Stimulated activated CD4-positive, alpha-beta T cell treated with anti-CD3 and anti-CD28 coated beads, Interleukin-4, amount 100 ng/mL, for 4 hours (primary cell): ENCODE data around the gene TBL2.
"Not testable (repeated sequence)": the region's sequence is repeated elsewhere in the genome, so short reads cannot be mapped to it uniquely, and the experiment has no call there.

Source experiments
- DNase-seq, 2 experiments: peaks; one replicate each; pipeline ENCODE4 v3.0.0-alpha.2; 2020

TBL2 gene

GRCh38 chr7:73578342-73579128 lies at the start of gene TBL2:
Gene TBL2, minus strand, starts transcription at chr7:73578579. Its CDS starts 30 bp downstream, at chr7:73578549.
- peak; percentile 98 to 99 for DNase-seq

- no peak for DNase-seq
These were observed 48.4 kb upstream of the TBL2 start for GRCh38 chr7:73626814-73627213.

GRCh38 chr7:73625276-73625675 lies 46.9 kb upstream of the TBL2 start:
- no peak for DNase-seq

GRCh38 chr7:73624669-73625001 lies 46.3 kb upstream of the TBL2 start:
- DNase-seq = no peak

GRCh38 chr7:73623798-73624668 lies 45.7 kb upstream of the TBL2 start, which contains the start of gene MLXIPL:
Gene MLXIPL, minus strand, starts transcription at chr7:73624522. Its CDS starts 30 bp downstream, at chr7:73624492.
- peak; percentile 35 to 58 for DNase-seq

GRCh38 chr7:73622909-73623797 lies 44.8 kb upstream of the TBL2 start:
- DNase-seq = no peak

GRCh38 chr7:73622527-73622908 lies 44.1 kb upstream of the TBL2 start:
- DNase-seq = no peak

GRCh38 chr7:73621168-73622063 lies 43.0 kb upstream of the TBL2 start:
- DNase-seq = no peak

GRCh38 chr7:73619394-73619793 lies 41.0 kb upstream of the TBL2 start:
- DNase-seq = not testable (repeated sequence)

- DNase-seq = no peak
These were observed 40.2 kb upstream of the TBL2 start for GRCh38 chr7:73618538-73618937.

GRCh38 chr7:73617520-73617919 lies 39.1 kb upstream of the TBL2 start:
- not testable (repeated sequence) for DNase-seq

- no peak for DNase-seq
These were observed 37.5 kb upstream of the TBL2 start for GRCh38 chr7:73615886-73616285.

GRCh38 chr7:73614937-73615336 lies 36.6 kb upstream of the TBL2 start:
- DNase-seq = not testable (repeated sequence)

- DNase-seq = no peak
These were observed 35.8 kb upstream of the TBL2 start for GRCh38 chr7:73613954-73614735.

GRCh38 chr7:73612598-73613269 lies 34.4 kb upstream of the TBL2 start:
- DNase-seq = no peak

- DNase-seq = no peak
These were observed 32.7 kb upstream of the TBL2 start for GRCh38 chr7:73611017-73611555.

- no peak for DNase-seq
These were observed 31.7 kb upstream of the TBL2 start for GRCh38 chr7:73610105-73610504.

- DNase-seq = not testable (repeated sequence)
These were observed 29.3 kb upstream of the TBL2 start for GRCh38 chr7:73607692-73607983.

- peak; percentile 36 to 71 for DNase-seq
These were observed 28.7 kb upstream of the TBL2 start for GRCh38 chr7:73606801-73607691.
